Central memory CD8-positive, alpha-beta T cell (primary cell): ENCODE measurements around the gene GPR12.
A peak's percentile ranks its signal among the peaks of the same experiment; 100 is the strongest.
"Not testable (repeated sequence)": the region's sequence is repeated elsewhere in the genome, so short reads cannot be mapped to it uniquely, and the experiment has no call there.

Source experiments
- ATAC-seq: fragments of 150-1000 bp; cut with Tn5 transposase; replicated peaks from 2 replicates; pipeline ENCODE4 v1.10.0; 2022; ENCODE audit warnings: mild to moderate bottlenecking, moderate FRiP score, moderate number of reproducible peaks; ENCODE audit not compliant: poor library complexity, severe bottlenecking; ENCODE audit errors: extremely low read depth
- DNase-seq, 2 donors: peaks; one replicate each; pipeline ENCODE4 v3.0.0; 2021; ENCODE audit warnings: low spot score in 2 of 2
- H3K27ac Mint-ChIP-seq: one replicate; pipeline ENCODE4 v1.8.0; 2022; ENCODE audit warnings: low read depth, mild to moderate bottlenecking, moderate library complexity, mixed read lengths
- H3K27me3 Mint-ChIP-seq: one replicate; pipeline ENCODE4 v1.8.0; 2022; ENCODE audit warnings: mixed read lengths
- H3K36me3 Mint-ChIP-seq: one replicate; pipeline ENCODE4 v1.8.0; 2022; ENCODE audit warnings: mild to moderate bottlenecking, moderate library complexity, mixed read lengths; ENCODE audit not compliant: insufficient read depth
- H3K4me1 Mint-ChIP-seq: one replicate; pipeline ENCODE4 v1.8.0; 2022; ENCODE audit warnings: mixed read lengths
- H3K4me3 Mint-ChIP-seq: one replicate; pipeline ENCODE4 v1.8.0; 2022; ENCODE audit warnings: mild to moderate bottlenecking, moderate library complexity, mixed read lengths
- H3K9me3 Mint-ChIP-seq: one replicate; pipeline ENCODE4 v1.8.0; 2022; ENCODE audit warnings: mixed read lengths

The GPR12 gene

DNA sequence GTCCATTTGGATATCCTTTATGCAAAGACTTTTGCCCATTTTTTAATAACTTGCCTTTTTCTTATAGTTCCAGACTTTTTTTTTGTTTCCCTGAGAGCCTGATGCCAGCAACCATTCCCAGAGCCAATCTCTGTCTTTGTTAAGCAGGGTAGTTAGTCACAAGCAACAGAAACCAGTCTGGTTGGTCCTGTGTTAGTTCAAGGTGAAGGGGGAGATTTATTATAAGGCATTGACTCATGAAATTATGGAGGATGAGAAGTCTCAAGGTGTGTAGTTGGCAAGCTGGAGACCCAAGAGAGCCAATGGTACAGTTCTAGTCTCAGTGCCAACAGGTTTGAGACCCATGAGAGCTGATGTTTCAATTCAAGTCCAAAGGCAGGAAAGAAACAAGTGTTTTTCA is 33.0 kb downstream of the GPR12 start:
- no peaks in the 10 kb centered on the region for H3K36me3 Mint-ChIP-seq
- H3K27me3 Mint-ChIP-seq = peaks cover 10% of the 10 kb centered on the region
- no peak for ATAC-seq
- H3K9me3 Mint-ChIP-seq = no peaks in the 10 kb centered on the region
- no peak for DNase-seq
- no peak overlapping the region for H3K4me3 Mint-ChIP-seq
- no peaks in the 10 kb centered on the region for H3K4me1 Mint-ChIP-seq
- no peak overlapping the region for H3K27ac Mint-ChIP-seq

- peaks cover 10% of the 10 kb centered on the region for H3K27me3 Mint-ChIP-seq
- no peak for ATAC-seq
- no peak for DNase-seq
- H3K36me3 Mint-ChIP-seq = no peaks in the 10 kb centered on the region
- H3K27ac Mint-ChIP-seq = no peak overlapping the region
- no peak overlapping the region for H3K4me3 Mint-ChIP-seq
- no peaks in the 10 kb centered on the region for H3K9me3 Mint-ChIP-seq
- peaks cover 4% of the 10 kb centered on the region for H3K4me1 Mint-ChIP-seq
Measured at GRCh38 chr13:26727122-26727521, 33.5 kb downstream of the GPR12 start.

DNA sequence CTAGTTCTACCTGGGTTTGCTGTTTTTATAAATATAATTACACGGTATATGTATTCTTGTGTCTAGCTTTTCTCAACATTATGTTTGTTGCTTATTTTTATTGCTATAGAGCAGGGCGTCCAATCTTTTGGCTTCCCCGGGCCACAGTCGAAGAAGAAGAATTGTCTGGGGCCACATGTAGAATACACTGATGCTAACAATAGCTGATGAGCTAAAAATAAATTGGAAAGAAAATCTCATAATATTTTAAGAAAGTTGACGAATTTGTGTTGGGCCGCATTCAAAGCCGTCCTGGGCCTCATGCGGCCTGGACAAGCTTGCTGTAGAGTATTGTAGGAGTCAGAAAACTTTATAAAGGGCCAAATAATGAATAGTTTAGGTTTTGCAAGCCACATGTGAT is 33.9 kb downstream of the GPR12 start:
- no peak for DNase-seq
- H3K27me3 Mint-ChIP-seq = peaks cover 10% of the 10 kb centered on the region
- no peak overlapping the region for H3K27ac Mint-ChIP-seq
- no peaks in the 10 kb centered on the region for H3K9me3 Mint-ChIP-seq
- ATAC-seq = no peak
- no peak overlapping the region for H3K4me3 Mint-ChIP-seq
- H3K36me3 Mint-ChIP-seq = no peaks in the 10 kb centered on the region
- H3K4me1 Mint-ChIP-seq = peaks cover 9% of the 10 kb centered on the region

DNA sequence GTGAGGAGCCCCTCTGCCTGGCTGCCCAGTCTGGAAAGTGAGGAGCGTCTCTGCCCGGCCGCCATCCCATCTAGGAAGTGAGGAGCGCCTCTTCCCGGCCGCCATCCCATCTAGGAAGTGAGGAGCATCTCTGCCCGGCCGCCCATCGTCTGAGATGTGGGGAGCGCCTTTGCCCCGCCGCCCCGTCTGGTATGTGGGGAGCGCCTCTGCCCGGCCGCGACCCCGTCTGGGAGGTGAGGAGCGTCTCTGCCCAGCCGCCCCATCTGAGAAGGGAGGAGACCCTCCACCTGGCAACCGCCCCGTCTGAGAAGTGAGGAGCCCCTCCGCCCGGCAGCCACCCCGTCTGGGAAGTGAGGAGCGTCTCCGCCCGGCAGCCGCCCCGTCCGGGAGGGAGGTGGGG is 37.0 kb downstream of the GPR12 start:
- not testable (repeated sequence) for DNase-seq

GRCh38 chr13:26722321-26722720 is 38.3 kb downstream of the GPR12 start:
- H3K27me3 Mint-ChIP-seq = no peaks in the 10 kb centered on the region
- peaks cover 29% of the 10 kb centered on the region for H3K4me1 Mint-ChIP-seq
- peak overlapping the region; percentile 81 for H3K4me3 Mint-ChIP-seq
- no peaks in the 10 kb centered on the region for H3K9me3 Mint-ChIP-seq
- peak overlapping the region; percentile 54 for H3K27ac Mint-ChIP-seq
- ATAC-seq (no peak), DNase-seq (no peak)
- no peaks in the 10 kb centered on the region for H3K36me3 Mint-ChIP-seq

More for the DNA sequence above, 37.0 kb downstream of the GPR12 start:
- H3K36me3 Mint-ChIP-seq, H3K27me3 Mint-ChIP-seq, ATAC-seq, H3K27ac Mint-ChIP-seq, H3K4me3 Mint-ChIP-seq, H3K9me3 Mint-ChIP-seq: not testable (repeated sequence)
- H3K4me1 Mint-ChIP-seq = peaks cover 29% of the 10 kb centered on the region

DNA sequence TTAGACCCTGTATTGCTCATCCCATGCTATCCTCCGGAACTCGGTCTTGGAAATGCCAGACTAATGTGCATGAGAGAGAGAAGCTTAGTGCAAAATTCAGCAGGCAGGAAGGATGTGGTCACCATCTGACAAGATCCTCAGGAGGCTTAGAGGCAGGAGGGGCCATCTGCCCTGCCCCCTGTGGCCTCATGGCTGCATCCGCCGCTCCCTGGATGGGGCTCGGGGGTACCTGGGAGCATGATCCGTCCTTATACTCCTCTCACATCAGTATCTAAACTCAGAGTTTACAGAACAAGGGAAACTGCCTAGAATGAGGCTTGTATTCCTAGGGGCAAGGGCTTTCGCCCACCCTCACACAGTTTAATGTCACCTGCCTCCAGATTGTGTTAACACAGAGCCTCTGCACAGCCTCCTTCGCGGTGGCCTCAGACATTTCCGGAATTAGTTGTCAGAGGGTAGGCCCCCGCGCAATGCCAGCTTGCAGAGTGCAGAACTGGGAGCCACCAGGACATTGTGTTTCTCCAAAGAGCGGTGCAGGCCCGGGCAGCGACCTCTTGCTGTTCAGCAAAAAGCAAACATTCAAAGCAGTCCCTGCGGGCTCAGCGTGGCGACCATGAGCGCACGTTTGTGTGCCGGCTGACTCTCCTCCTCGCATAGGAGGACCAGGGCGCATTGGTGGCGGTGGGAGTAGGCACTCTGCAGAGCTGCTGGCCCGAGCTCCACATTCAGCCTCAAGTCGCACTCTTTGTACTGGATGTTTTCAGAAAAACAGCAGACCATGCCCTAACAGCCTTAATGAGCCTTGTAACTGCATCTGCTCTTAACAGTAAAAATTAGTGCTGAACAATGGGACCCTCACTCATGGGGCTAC is 39.1 kb downstream of the GPR12 start:
- ATAC-seq (peak; percentile 84), DNase-seq (peak in 1 of 2 donors; percentile 27)
- Mint-ChIP-seq H3K27me3 (no peaks in the 10 kb centered on the region), H3K36me3 (no peaks in the 10 kb centered on the region), H3K27ac (peak overlapping the region; percentile 54), H3K9me3 (no peaks in the 10 kb centered on the region), H3K4me1 (peaks cover 29% of the 10 kb centered on the region), H3K4me3 (peak overlapping the region; percentile 81)

GRCh38 chr13:26719356-26719945 is 41.1 kb downstream of the GPR12 start:
- DNase-seq (no peak), ATAC-seq (no peak)
- peaks cover 29% of the 10 kb centered on the region for H3K4me1 Mint-ChIP-seq
- no peaks in the 10 kb centered on the region for H3K36me3 Mint-ChIP-seq
- no peaks in the 10 kb centered on the region for H3K27me3 Mint-ChIP-seq
- H3K27ac Mint-ChIP-seq = peak overlapping the region; percentile 74
- H3K4me3 Mint-ChIP-seq = no peak overlapping the region
- no peaks in the 10 kb centered on the region for H3K9me3 Mint-ChIP-seq

GRCh38 chr13:26718872-26719271 is 41.7 kb downstream of the GPR12 start:
- H3K4me3 Mint-ChIP-seq = no peak overlapping the region
- DNase-seq = no peak
- H3K27ac Mint-ChIP-seq = no peak overlapping the region
- no peaks in the 10 kb centered on the region for H3K9me3 Mint-ChIP-seq
- no peaks in the 10 kb centered on the region for H3K27me3 Mint-ChIP-seq
- no peaks in the 10 kb centered on the region for H3K36me3 Mint-ChIP-seq
- no peak for ATAC-seq
- H3K4me1 Mint-ChIP-seq = peaks cover 29% of the 10 kb centered on the region

GRCh38 chr13:26718146-26718545 is 42.4 kb downstream of the GPR12 start:
- DNase-seq = no peak
- Mint-ChIP-seq H3K27ac (no peak overlapping the region), H3K4me3 (no peak overlapping the region), H3K27me3 (no peaks in the 10 kb centered on the region), H3K36me3 (no peaks in the 10 kb centered on the region), H3K9me3 (no peaks in the 10 kb centered on the region), H3K4me1 (peaks cover 29% of the 10 kb centered on the region)
- no peak for ATAC-seq

DNA sequence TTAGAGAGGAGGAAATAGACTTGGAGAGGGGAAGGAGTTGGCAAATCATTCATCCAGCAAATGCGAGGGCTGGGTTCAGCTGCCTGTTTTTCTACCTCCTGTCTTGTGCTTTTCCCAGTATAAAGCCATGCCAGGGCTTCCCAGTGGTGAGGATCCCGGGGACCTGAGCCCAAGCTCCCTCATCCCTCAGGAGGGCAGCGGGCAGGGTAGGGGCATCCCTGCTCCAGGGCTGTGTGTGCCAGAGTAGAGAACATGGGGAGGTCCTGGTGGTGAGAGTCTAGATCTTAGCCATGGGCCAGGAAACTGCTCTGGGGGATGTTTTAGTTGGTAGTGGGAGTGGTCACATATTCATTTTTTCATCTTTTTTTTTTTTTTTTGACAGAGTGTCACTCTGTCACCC is 43.6 kb downstream of the GPR12 start:
- H3K27ac Mint-ChIP-seq = no peak overlapping the region
- H3K36me3 Mint-ChIP-seq = no peaks in the 10 kb centered on the region
- H3K9me3 Mint-ChIP-seq = no peaks in the 10 kb centered on the region
- DNase-seq (no peak), ATAC-seq (no peak)
- no peaks in the 10 kb centered on the region for H3K27me3 Mint-ChIP-seq
- peaks cover 23% of the 10 kb centered on the region for H3K4me1 Mint-ChIP-seq
- H3K4me3 Mint-ChIP-seq = no peak overlapping the region

DNA sequence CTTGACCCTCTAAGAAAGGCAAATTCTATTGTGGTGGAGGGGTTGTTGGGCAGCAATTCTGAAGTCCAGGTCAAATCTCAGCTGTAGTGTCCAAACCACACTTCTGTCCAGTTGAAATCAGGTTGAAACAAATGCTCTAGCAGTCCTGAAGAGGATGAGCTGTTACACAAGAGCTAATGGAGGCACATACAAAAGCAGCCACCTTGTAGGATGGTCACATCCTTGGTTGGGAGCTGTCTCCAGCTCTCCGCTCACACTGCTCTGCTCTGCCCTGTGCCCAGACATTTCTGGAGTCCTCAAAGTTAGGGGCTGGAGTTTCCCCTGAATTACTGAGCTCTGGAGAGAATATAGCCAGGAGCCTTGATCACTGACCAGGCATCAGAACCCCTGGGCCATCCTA is 47.2 kb downstream of the GPR12 start:
- H3K27me3 Mint-ChIP-seq = no peaks in the 10 kb centered on the region
- no peaks in the 10 kb centered on the region for H3K9me3 Mint-ChIP-seq
- ATAC-seq (no peak), DNase-seq (no peak)
- no peak overlapping the region for H3K4me3 Mint-ChIP-seq
- no peaks in the 10 kb centered on the region for H3K36me3 Mint-ChIP-seq
- H3K27ac Mint-ChIP-seq = no peak overlapping the region
- peaks cover 5% of the 10 kb centered on the region for H3K4me1 Mint-ChIP-seq

DNA sequence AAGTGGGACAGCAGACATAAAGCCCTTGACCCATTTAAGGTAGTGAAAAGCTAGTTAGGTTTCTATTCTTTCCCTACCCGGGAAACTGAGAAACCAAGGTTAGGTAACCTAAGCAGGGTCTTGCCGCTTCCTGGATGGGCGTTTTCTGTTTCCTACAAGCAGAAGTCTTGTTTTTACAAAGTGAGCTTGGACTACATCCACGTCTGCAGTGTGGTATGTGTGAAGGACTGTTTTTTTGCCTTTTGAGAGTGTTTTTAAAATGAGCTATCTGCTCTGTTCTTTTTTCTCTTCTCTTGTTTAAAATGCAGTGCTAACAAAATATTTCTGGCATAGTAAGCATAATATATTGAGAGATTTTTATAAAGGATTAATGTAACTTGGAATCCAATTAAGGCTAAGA is 49.4 kb downstream of the GPR12 start:
- DNase-seq (no peak), ATAC-seq (no peak)
- Mint-ChIP-seq H3K27me3 (peaks cover 9% of the 10 kb centered on the region), H3K4me1 (peaks cover 5% of the 10 kb centered on the region), H3K4me3 (no peak overlapping the region), H3K9me3 (no peaks in the 10 kb centered on the region), H3K36me3 (no peaks in the 10 kb centered on the region), H3K27ac (no peak overlapping the region)

DNA sequence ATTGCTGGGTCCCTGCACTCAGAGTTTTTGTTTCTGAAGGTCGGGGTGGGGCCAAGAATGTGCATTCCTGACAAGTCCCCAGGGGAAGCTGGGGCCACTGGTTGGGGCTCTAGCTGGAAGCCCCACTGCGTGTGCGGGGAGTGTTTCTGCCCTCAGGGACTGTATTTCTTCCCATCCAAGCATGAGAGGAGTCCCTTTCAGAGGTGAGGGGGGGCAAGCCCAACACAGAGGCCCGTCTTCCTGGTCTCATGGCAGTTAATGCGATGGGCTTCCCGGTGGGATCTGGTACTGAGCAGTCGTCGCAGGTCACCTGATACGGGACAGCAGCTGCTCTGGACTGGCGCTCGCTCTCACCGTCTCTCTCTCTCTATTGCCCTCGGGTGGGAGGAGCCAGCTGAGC is 50.4 kb downstream of the GPR12 start:
- no peak for DNase-seq
- ATAC-seq = no peak
- Mint-ChIP-seq H3K4me3 (no peak overlapping the region), H3K9me3 (no peaks in the 10 kb centered on the region), H3K27ac (no peak overlapping the region), H3K27me3 (peaks cover 19% of the 10 kb centered on the region), H3K36me3 (no peaks in the 10 kb centered on the region), H3K4me1 (peaks cover 5% of the 10 kb centered on the region)
